NCI-H1694 treated with DMSO at 0.1 percent for 48 hours (cell line): ENCODE results near the gene FOXC2.
A peak's percentile ranks its signal among the peaks of the same experiment; 100 is the strongest.

Experiments used
- DNase-seq: peaks from one replicate; lab custom pipeline; 2025; lab: John Stamatoyannopoulos, UW

FOXC2 gene

DNA sequence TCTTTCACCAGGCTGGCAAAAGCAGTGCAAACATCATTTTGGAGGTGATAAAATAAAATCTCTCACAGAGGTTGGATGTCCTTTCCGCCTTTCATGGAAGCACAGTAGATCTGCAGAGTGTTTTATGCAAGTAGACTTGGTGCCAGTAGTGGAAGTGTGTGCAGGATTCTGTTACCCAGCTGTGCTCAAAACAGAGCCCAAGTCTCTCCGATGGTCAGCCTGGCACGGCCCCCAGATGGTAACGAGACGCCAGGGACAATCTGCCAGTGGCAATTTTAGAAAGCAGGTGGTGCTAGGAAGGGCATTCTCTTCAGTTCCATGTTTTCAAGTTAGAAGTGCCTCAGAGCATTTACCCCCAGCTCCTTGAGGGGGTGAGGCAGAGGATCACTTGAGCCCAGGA is 10.1 kb upstream of the FOXC2 start:
- DNase-seq: no peak

- no peak for DNase-seq
These were observed 9.0 kb upstream of the FOXC2 start for GRCh38 chr16:86557587-86557986.

DNA sequence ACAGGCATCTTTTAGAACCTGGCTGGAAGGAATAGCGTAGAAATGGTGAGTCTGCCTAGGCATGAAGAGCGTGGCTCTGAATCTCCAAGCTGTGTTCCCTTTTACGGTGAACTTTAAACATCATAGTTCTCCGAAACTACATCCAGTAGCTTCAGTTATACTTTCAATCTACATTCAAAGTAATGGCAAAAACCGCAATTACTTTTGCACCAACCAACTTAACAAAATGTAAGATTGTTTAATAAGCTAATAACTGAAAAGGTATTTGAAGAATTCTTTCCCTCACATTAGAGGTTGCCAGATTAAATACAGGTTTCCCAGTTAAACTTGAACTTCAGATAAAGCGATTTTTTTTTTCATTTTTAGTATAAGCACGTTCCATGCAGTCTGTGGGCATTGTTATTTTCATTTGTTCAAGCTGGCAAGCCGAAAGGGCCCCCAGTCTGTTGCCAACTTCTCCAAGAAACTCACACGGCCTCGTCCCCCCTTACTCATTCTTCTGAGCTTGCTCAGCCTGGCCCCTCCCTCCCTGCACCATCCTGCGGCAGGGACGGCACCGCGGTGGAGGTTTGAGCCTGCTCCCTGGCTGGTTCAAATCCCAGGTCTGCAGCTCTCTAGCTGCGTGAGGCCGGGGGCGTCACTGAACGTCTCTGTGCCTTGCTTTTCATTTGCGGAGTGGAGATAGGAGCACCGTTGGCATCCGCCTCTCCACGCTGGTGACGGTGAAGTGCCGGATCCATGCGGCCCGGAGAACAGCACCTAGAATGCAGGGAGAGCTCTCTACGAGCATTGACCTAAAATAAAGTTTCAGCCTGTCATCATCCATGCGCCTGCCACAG is 8.1 kb upstream of the FOXC2 start:
- DNase-seq: no peak

DNA sequence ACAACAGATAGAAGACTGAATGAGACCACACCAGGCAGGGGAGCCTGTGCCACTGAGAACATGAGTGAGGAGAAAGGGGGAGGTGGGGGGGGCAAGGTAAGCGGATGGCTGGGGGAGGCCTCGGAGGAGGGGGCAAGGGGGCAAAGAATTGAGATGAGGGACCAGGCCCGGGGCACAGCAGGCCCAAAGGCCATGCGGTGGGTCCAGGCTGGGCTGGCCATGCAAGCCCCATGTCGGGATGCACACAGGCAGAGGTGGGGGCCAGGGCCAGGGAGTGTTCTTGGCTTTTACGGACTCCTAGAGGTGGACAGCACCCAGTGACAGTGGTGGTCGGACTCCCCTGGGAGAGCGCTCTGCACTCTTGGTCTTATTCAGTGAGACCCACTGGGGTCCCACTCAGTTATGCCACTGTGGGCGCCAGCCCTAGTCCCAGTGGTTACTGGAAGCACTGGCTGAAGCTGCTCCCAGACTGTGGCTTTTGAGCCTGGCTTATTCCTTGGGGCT is 6.8 kb upstream of the FOXC2 start:
- no peak for DNase-seq

GRCh38 chr16:86562356-86562755 is 4.3 kb upstream of the FOXC2 start:
- DNase-seq: no peak

GRCh38 chr16:86563469-86564345 is 2.9 kb upstream of the FOXC2 start:
- DNase-seq: peak; percentile 71

GRCh38 chr16:86565181-86565631 is 1.4 kb upstream of the FOXC2 start:
- DNase-seq: no peak

DNA sequence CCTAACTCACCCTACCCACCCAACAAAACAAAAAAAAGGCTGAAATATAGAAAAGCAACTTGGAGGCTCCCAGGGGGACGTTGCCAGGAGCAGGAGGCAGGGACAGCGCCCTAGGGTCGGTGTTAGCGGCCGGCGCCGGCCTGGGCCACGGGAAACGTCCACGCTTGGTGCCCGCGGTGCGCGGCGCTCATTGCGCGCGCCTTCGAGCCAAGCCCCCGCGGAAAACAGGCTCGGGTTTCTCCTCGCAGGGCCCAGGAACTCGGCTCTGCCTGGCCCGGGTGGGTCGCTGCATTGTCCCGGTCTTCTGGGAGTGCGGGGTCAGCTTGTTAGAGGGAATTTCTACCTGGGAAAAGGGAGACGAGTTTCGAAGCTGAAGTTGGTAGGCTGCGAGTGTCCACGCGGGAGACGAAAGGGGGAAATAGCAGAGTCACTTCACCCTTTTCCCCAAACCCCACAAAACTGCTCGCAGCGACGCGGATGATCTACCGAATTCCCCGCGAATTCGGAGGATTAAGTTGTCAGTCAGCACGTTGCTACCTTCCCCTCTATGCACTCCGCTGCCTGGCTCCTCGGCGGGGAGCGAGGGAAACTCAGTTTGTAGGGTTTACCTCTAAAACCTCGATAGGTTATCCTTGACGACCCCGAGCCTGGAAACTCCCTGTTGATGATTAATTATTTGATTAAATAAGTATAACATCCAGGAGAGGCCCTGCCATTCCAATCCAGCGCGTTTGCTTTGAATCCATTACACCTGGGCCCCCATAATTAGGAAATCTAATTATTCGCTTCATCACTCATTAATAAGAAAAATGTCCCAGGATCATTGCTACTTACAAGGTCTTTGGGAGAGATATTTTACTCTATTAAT is 751 bp upstream of the FOXC2 start:
- no peak for DNase-seq

DNA sequence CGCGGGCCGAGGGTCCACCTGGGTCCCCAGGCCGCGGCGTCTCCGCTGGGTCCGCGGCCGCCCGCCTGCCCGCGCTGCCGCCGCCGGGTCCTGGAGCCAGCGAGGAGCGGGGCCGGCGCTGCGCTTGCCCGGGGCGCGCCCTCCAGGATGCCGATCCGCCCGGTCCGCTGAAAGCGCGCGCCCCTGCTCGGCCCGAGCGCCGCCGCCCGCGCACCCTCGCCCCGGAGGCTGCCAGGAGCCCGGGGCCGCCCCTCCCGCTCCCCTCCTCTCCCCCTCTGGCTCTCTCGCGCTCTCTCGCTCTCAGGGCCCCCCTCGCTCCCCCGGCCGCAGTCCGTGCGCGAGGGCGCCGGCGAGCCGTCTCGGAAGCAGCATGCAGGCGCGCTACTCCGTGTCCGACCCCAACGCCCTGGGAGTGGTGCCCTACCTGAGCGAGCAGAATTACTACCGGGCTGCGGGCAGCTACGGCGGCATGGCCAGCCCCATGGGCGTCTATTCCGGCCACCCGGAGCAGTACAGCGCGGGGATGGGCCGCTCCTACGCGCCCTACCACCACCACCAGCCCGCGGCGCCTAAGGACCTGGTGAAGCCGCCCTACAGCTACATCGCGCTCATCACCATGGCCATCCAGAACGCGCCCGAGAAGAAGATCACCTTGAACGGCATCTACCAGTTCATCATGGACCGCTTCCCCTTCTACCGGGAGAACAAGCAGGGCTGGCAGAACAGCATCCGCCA is 504 bp downstream of the FOXC2 start:
- DNase-seq: no peak

- DNase-seq: no peak
These were observed 1.3 kb downstream of the FOXC2 start for GRCh38 chr16:86567701-86568581.

- no peak for DNase-seq
These were observed 2.3 kb downstream of the FOXC2 start for GRCh38 chr16:86568677-86569623.

DNA sequence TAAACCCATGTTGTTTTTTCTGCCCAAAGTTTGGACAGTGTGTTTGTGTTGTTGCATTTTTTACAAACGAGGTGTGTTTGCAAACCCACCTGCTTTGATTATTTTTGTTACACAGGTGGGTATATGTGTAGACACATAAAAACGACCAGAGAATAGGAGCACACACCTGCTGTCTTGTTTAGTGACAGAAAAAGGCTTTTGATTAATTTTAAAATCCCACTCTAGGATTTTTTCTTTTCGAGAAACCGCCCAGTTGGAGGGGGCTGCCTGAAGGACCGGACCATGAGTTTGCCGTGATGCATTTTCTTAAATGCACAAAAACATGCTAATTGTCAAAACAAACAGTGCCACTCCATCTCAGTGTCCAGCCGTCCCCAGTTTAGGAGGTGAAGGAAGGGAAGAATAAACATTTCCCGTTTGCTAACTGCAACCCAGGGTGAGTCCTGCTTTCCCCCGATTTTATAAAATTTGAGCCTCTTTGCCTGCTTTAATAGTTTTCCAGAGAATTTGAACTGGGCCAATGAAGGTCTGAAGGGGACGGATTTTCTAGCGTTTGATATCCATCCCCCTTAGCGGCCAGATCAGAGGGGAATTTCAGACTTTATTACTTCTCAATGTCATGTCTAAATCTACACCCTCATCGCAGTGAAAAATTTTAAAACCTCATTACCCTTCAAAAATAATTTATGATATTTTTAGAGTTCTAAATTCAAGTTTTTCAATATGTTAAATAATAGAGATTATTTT is 3.2 kb downstream of the FOXC2 start:
- DNase-seq: no peak

DNA sequence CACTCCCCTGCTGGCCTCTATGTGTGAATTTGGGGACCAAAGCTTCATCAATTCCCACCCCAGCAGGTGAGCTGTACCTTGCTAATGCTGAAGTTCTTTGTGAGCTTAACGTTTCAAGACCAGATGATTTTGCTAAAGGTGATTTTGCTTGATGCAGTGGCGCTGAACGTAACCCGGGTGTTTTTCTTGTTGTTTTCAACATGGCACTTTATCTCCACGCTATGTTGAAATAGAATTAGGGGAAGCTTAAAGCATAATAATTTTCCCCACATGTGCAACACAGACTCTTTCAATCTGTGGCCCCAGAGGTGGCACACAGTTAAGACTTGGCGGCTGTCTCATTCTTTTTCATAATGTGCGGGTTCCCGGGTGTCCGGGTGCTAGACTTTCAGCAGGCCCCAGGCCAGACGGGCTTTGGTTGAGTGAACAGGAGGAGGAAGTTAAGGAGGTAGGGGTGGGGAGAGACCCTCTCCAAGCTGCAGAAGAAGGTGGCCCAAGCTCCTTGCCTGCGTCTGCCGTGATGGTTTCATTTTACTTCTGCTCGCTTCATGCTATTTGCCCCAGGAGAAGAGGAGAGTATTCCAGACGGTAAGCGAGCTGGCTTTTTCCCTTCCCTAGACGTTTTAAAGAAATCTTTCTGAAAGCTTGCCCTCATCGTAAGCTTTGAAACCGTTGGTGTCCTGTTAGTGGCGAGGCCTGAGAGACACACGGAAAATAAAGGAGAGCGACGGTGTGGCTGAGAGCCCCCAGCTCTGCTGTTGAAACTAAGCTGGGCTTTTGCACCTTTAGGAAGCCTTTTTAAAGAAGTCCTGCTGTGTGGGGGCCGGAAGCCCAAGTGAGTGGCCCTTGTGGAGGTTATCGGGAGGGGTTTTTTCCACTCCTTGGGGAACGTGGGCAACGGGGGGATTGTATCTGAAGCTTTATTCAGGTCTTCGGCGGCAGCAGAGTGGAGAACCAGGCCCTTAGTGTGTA is 4.2 kb downstream of the FOXC2 start:
- DNase-seq: no peak

DNA sequence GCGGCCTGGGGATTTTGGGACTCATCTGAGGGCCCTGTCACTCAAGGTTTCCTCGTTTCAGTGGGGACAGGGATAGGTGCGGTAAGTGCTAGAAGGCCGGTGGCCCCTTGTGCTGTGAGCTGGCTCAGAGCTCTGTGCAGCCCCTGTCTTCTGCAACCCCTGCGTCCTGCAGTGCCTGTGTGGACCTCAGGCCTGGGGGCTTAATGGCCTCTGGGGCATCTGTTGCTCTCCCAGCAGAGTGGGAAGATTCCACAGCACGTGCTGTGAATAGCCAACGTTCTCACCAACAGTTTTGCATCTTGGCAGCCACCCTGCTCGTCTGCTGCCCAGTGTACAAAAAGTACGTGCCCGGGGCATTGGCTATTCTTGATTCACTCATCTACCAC is 4.9 kb downstream of the FOXC2 start:
- DNase-seq: no peak

- DNase-seq: no peak
These were observed 5.5 kb downstream of the FOXC2 start for GRCh38 chr16:86572041-86572521.

- DNase-seq: no peak
These were observed 6.0 kb downstream of the FOXC2 start for GRCh38 chr16:86572606-86573005.

DNA sequence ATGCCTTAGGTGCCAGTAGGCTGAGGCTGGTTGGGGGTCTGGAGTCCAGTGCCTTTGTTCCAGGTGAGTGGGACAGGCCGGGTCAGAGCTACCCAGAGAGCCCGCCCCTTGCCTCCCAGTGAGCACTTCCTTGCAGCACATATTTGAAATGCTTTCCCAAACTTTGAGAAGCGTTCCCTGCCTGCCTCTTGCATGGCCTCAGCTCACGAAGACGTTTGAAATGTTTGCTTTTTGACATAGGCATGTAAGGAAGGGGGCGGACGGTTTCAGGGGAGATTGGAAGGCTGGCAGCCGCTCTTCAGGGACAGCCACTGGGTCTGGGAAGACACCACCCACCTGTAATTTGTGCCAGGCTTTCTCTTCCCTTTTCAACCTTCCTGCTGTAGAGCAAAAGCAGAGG is 6.6 kb downstream of the FOXC2 start:
- DNase-seq: no peak
